ENCODE data around the gene STK32C.

GRCh38 chr10:132237396-132237795 is 70.4 kb downstream of the STK32C start:
- no peak for TF ChIP-seq CTCF (IDR thresholded peaks at IDR 0.05)
- no peak for TF ChIP-seq POLR2A (IDR thresholded peaks at IDR 0.05)

All from tibial nerve (tissue), 3 donors.